ENCODE measurements around the gene RPL5.

DNA sequence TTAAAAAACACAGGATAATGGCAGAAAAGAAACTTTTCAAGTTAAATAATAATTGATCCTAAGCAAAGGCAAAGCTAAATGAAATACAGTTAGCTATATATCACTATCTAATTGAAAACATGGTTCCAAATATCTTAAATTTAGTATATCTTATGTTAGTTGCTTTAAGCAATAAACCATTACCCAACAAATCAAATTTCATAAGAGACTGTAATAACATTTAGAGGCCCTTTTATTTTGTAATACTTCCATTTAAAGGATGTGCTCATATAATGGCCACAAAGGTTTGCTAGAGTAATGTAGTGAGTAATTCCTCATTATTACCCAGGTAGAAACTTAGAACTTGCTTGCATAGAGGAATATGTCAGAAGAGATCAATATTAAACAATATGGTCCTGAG is 32.3 kb downstream of the RPL5 start:
- no peak for TF ChIP-seq EZH2 (IDR thresholded peaks at IDR 0.05)
- no peak for TF ChIP-seq POLR2AphosphoS5 (IDR thresholded peaks at IDR 0.05; ENCODE audit: borderline replicate concordance, low read depth, low read length)
